SK-N-SH treated with all-trans-retinoic acid at 6 μM for 48 hours (cell line): Measurements from ENCODE around the gene HMGN4.

Experiments used
- PATZ1 ChIP-seq: fragments of 250-450 bp; sonication (Bioruptor Pico); IDR thresholded peaks from 2 replicates; pipeline ENCODE4 v1.8.0; 2020; ENCODE audit warnings: mild to moderate bottlenecking, moderate library complexity, borderline replicate concordance
- PPARA ChIP-seq: fragments of 250-450 bp; sonication (Bioruptor Pico); IDR thresholded peaks from 2 replicates; pipeline ENCODE4 v1.5.0; 2020; ENCODE audit warnings: mild to moderate bottlenecking, borderline replicate concordance

- no peak for TF ChIP-seq PATZ1 (CRISPR knock-in tag)
- TF ChIP-seq PPARA = no peak
Measured at GRCh38 chr6:26576407-26576843, 38.3 kb downstream of the HMGN4 start.
